Ovary (tissue), 3 donors: ENCODE results near the gene CXCR4.

ENCODE experiments used
- POLR2A ChIP-seq: fragments of 450-650 bp; IDR thresholded peaks from one replicate; pipeline ENCODE4 v1.6.1; 2017; ENCODE audit warnings: antibody characterized with exemption, mild to moderate bottlenecking, moderate library complexity
- TF ChIP-seq, protein P1 (sequence below), 3 donors: fragments of 450-650 bp in 2 of 3; fragments of 200-600 bp in 1 of 3; IDR thresholded peaks; one replicate each; pipeline versions ENCODE4 v1.5.1 to v1.8.0; 2016 to 2022; ENCODE audit warnings: antibody characterized with exemption in 3 of 3, mild to moderate bottlenecking in 1 of 3
- donor health status: DM: no; HTN: no; CAD: no.

- TF ChIP-seq POLR2A, result no peak
- TF ChIP-seq, protein P1, sequence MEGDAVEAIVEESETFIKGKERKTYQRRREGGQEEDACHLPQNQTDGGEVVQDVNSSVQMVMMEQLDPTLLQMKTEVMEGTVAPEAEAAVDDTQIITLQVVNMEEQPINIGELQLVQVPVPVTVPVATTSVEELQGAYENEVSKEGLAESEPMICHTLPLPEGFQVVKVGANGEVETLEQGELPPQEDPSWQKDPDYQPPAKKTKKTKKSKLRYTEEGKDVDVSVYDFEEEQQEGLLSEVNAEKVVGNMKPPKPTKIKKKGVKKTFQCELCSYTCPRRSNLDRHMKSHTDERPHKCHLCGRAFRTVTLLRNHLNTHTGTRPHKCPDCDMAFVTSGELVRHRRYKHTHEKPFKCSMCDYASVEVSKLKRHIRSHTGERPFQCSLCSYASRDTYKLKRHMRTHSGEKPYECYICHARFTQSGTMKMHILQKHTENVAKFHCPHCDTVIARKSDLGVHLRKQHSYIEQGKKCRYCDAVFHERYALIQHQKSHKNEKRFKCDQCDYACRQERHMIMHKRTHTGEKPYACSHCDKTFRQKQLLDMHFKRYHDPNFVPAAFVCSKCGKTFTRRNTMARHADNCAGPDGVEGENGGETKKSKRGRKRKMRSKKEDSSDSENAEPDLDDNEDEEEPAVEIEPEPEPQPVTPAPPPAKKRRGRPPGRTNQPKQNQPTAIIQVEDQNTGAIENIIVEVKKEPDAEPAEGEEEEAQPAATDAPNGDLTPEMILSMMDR (IDR thresholded peaks at IDR 0.05), result no peak
Measured at GRCh38 chr2:136110526-136110925, 7.4 kb downstream of the CXCR4 start.
